ENCODE results near the gene RBCK1.

The RBCK1 gene

DNA sequence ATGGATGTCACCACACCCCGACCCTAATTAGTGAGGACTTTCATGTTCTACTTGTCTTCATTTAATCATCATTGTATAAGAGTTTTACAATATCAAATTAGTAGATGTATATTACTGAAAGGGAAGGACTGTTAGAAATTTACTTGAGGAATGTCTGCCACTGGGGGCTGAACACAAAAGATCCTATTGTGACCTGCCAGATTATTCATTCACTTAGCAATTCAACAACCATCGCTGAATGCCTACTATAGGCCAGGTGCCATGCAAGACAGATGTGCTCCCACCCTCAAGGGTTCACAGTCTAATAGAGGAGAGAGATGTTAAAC lies 8.0 kb upstream of the RBCK1 start:
- DNase-seq, result no peak

DNA sequence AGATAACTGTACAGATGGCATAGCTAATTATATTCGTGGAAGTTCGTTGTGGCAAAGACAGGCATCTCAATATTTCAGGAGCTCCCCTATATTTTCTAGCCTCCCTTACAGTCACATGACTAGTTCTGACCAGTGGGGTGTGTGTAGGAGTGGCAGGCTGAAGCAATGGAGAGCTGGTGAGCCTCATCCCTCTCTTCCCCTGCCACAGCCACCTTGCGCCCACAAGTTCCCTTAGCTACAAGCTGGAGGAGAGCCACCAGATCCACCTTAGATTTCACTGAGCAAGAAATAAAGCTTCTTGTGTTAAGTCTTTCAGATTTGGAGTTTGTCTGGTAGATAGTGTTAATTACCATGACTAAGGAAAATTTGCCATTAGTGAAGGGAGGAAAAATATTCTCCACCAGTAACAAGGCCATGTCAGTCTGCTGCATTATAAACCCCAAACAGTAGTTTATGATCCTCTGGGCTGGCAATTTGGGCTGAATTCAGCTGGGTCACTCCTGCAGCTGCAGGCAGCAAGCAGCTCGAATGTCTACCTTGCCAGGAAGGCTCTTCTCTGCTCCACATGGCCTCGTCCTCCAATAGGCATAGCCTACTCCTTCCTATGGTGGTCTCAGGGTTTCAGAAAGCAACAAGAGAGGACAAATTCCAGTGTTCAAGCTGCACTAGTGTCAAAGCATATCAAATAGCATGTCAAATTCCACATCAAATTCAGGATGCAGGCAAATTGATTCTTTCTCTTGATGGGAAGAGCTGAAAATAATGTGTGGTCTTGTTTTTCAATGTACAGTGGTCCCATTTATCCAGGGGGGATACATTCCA lies 7.4 kb upstream of the RBCK1 start:
- DNase-seq, result peak; percentile 42 to 58

GRCh38 chr20:401682-402495 lies 6.2 kb upstream of the RBCK1 start:
- no peak for DNase-seq

- no peak for DNase-seq
Observed at GRCh38 chr20:402496-402885, 5.6 kb upstream of the RBCK1 start.

GRCh38 chr20:402898-403581 lies 5.1 kb upstream of the RBCK1 start:
- DNase-seq, result no peak

DNA sequence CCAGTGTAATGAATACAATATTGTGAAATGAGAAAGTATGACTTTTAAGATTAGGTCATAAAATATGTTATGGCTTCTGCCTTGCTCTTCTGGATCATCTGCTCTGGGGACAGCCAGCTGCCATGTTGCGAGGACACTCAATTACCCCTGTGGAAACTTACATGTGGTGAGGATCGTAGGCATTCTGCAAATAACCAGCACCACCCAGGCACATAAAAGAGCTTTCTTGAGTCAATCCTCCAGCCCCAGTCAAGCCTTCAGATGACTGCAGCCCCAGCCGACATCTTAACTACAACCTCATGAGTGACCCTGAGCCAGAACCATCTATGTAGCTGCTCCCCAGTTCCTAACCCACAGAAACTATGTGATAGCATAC lies 4.5 kb upstream of the RBCK1 start:
- DNase-seq, result no peak

- DNase-seq, result no peak
Observed at GRCh38 chr20:404088-404487, 4.0 kb upstream of the RBCK1 start.

DNA sequence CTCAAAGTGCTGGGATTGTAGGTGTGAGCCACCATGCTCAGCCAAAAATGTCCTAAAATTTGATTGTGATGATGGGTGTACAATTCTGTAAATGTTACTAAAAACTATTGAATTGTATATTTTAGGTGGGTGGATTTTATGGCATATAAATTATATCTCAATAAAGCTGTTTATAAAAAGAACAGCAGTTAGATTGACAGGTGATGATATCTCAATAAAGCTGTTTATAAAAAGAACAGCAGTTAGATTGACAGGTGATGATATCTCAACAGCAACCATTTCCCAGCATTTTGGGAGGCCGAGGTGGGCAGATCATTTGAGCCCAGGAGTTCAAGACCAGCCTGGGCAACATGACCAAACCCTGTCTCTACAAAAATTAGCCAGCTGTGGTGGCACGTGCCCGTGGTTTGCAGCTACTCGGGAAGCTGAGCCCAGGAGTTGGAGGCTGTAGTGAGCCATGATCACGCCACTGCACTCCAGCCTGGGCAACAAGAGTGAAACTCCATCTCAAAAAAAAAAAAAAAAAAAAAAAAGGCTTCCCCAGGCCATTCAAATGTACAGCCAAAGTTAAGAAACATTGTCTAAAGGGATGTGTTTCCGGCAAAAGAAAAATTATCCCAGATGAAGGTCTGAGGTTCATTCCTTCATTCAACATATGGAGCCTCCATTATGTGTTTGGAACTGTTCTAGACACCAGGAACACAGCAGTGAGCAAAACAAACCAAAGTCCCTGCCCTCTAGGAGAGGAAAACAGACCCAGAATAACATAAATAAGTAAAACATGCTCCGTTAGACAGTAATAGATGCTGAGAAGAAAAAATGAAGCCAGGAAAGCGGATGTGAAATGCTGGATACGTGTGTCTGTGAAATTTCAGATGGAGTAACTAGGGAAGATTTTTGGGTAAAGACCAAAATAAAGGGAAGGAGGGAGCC lies 1.6 kb upstream of the RBCK1 start:
- no peak for DNase-seq

DNA sequence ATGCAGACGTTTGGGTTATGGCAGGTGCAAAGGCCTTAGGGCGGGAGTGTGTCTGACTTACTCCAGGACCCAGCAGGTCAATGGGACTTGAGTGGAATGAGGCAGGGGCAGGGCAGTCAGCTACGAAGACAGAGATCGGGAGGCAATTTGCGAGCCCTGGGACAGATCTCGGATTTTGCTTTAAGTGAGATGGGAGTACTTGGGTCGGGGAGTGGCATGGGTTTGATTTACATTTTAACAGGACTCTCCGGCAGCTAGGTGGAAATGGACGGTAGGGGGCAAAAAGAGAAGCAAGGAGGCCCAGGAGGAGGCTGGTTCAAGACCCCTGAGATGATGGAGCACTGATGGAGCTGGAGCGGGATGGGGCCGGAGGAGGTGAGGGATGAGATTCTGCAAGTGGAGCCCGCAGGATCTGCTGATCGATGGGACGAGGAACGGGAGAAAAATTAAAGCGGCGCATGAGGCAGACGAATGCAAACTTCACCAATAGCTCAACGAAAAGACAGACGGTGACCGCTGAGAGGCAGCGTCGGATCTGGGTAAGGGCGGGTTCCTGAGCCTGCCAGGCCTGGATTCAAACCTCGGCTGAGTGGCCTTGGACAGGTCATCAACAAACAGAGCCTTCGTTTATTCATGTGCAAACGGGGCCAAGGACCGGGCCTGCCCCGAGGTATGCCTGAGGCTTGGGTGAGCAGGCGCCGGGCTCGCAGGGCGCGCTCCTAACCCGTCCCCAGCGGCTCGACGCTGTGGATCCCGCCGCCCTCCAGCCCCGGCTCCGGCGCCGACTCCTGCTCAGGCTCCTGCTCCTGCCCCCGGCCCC lies 756 bp upstream of the RBCK1 start:
- DNase-seq, result peak; percentile 80 to 83

DNA sequence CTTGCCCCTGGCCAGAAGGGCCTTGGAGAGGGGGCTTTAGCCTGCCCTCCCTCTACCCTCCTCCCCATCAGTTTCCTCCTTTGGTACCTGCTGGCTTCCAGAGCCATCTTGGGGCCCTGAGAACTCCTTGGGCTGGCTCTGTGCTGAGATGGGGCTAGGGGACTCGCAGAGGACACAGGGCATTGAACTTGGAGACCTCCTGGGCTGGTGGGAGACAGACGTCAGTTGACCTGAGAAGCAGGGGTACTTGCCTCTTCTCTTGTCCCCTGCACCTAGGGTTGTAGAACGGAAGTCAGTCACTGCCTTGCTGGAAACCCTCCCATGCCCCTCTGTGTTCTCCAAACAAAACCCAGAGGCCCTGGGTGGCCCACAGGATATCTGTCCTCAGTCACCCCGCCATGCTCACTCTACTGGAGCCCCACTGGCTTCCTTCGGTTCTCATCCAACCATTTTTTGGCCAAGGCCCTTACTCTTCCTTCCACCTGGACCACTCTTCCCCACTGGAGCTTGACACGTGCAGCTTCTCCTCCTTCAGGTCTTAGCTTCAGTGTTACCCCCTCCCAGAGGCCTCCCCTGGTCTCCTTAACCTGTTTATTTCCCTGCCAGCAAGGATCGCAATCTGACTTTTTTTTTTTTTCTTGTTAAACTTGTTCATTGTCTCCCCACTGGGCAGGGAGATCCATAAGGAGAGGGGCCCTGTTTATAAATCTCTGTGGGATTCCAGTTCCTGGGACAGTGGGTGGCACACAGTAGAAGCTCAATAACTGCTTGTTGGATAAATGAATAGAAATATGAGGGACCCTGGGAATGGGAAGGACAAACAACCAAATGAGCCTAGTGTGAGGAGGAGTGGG lies 971 bp downstream of the RBCK1 start:
- no peak for DNase-seq

DNA sequence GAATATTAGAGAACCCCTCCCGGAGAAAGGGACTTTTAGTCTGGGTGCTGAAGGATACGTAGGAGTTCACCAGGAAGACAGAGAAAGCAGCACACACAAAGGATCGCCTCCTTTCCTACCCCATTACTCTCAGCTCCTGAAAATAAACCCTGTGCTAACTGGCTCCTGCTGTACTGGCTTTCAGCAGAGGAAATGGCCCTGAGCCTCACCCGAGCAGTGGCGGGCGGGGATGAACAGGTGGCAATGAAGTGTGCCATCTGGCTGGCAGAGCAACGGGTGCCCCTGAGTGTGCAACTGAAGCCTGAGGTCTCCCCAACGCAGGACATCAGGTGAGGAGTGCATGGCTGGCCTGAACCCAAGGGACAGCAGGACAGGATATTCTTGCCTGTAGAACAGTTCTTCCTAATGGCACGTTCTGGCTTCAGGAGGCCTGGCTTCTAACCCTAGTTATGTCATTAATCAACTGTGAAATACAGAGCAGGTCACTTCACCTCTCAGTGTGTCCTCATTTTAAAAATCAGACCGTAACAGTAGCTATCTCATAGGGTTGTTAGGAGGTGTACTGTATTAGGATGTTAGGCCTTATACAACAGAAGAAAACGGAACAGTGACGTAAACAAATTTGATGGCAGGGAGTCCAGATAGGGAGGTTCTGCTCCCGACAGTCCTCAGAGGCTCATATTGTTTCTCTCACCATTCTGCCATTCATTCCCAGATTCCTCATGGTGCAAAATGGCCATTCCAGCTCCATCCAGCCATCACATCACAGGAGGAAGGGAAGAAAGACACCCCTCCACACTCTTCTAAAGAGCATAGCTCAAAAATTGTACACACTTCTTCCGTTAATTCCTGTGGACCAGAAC lies 1.8 kb downstream of the RBCK1 start:
- DNase-seq, result no peak

GRCh38 chr20:412081-412480 lies 4.0 kb downstream of the RBCK1 start:
- no peak for DNase-seq

GRCh38 chr20:414161-414560 lies 6.1 kb downstream of the RBCK1 start:
- no peak for DNase-seq

DNA sequence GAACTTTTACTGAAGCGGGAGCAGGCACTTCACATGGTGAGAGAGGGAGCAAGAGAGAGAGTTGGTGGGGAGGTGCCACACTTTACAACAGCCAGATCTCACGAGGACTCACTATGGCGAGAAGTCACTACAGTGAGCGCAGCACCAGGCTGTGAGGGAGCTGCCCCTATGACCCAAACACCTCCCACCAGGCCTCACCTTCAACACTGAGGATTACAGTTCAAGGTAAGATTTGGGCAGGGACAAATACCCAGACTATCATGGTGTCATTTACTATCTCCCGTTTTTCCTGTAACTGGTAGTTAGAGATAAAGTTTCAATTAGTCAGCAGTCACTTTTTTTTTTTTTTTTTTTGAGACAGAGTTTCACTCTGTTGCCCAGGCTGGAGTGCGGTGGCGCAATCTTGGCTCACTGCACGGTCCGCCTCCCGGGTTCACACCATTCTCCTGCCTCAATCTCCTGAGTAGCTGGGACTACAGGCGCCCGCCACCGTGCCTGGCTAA lies 7.8 kb downstream of the RBCK1 start:
- no peak for DNase-seq

DNA sequence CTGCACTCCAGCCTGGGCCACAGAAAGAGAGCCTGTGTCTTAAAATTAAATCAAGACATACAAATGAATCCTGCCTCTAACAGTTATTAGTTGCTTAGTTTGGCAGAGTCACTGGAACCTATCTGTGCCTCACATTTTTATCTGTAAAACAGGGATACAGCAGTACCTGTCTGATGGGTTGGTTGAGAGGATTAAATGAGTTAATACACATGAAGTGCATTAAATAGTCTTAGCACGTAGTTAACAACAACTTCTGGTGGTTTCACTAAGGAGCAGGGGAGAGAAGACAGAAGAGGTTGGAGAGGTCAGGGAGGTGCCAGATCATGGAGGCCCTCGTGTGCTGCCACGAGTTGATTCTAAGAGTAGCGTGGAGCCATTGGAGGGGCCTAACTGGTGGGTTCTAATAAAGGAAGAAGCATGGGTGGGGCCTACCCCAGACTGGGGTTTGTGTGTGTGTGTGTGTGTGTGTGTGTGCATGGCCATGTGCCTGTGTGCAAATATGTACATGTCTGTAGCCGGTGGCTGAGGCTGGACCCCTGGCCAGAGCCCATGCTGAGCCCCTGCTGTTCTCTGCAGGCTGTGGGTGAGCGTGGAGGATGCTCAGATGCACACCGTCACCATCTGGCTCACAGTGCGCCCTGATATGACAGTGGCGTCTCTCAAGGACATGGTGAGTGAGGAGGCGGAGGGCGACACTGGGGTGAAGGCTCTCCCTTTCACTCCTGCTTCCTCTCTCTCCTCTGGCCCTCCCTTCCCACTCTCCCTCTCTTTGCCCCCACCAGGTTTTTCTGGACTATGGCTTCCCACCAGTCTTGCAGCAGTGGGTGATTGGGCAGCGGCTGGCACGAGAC lies 9.1 kb downstream of the RBCK1 start:
- no peak for DNase-seq

- DNase-seq, result no peak
Observed at GRCh38 chr20:417801-418342, 9.8 kb downstream of the RBCK1 start.

DNA sequence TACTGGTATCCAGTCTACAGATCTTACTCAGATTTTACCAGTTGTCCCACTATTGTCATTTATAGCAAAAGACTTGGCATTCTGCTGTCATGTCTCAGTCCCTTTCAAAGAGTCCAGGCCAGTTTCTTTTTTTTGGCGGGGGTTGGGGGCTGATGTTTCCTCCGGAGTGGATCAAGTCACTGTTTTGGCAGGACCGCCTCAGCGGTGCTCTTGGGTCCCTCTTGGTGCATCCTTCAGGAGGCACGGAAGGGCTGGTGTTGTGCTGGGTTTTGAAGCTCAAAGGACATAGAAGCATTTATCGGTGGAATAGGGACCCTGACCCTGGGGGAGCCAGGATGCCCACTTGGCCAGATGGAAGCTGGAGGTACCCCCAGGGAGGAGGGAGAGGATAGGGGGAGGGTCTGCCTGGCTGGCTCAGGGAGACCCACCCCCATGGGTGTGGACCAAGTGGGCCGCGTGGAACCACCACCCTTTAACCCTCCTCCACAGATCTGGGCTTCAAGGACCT lies 10.8 kb downstream of the RBCK1 start:
- no peak for DNase-seq

GRCh38 chr20:419556-420165 lies 11.6 kb downstream of the RBCK1 start:
- DNase-seq, result no peak
